ENCODE results near the gene POLR2E. TPM values are rescaled to one million over a fixed set of nuclear protein-coding genes. Genes with fewer than 3 reads are reported as not detected.
A peak's percentile ranks its signal among the peaks of the same experiment; 100 is the strongest.

Gene POLR2E
- total and polyA plus RNA-seq, 2 of the 13 experiments (the other 11 are each of a cell fraction or from before 2014, with no cell fraction given) = 140 to 272 TPM

DNA sequence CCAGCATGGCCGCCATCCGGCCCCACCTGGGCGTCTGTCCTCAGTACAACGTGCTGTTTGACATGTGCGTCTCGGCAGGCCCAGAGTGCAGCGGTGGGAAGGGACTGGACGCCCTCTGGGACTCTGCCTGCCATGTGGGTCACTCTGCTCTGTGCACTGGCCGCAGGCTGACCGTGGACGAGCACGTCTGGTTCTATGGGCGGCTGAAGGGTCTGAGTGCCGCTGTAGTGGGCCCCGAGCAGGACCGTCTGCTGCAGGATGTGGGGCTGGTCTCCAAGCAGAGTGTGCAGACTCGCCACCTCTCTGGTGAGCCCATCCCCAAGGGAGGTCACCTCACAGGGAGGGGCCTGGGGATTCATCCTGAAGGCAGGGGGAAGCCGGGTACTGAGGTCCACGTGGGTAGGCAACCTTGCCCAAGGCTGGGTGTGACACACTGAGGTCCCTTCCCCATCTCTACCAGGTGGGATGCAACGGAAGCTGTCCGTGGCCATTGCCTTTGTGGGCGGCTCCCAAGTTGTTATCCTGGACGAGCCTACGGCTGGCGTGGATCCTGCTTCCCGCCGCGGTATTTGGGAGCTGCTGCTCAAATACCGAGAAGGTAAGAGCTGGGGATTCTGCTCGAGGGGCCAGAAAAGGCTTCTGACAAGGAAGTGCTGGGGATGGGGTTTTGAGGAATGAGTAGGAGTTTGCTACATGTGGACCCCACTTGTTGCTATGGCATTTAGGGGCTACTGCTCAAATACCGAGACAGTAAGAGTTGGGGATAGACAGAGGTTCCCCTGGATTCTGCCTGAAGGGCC, 44.0 kb downstream of the POLR2E start (continued):
- TF ChIP-seq, protein P1, sequence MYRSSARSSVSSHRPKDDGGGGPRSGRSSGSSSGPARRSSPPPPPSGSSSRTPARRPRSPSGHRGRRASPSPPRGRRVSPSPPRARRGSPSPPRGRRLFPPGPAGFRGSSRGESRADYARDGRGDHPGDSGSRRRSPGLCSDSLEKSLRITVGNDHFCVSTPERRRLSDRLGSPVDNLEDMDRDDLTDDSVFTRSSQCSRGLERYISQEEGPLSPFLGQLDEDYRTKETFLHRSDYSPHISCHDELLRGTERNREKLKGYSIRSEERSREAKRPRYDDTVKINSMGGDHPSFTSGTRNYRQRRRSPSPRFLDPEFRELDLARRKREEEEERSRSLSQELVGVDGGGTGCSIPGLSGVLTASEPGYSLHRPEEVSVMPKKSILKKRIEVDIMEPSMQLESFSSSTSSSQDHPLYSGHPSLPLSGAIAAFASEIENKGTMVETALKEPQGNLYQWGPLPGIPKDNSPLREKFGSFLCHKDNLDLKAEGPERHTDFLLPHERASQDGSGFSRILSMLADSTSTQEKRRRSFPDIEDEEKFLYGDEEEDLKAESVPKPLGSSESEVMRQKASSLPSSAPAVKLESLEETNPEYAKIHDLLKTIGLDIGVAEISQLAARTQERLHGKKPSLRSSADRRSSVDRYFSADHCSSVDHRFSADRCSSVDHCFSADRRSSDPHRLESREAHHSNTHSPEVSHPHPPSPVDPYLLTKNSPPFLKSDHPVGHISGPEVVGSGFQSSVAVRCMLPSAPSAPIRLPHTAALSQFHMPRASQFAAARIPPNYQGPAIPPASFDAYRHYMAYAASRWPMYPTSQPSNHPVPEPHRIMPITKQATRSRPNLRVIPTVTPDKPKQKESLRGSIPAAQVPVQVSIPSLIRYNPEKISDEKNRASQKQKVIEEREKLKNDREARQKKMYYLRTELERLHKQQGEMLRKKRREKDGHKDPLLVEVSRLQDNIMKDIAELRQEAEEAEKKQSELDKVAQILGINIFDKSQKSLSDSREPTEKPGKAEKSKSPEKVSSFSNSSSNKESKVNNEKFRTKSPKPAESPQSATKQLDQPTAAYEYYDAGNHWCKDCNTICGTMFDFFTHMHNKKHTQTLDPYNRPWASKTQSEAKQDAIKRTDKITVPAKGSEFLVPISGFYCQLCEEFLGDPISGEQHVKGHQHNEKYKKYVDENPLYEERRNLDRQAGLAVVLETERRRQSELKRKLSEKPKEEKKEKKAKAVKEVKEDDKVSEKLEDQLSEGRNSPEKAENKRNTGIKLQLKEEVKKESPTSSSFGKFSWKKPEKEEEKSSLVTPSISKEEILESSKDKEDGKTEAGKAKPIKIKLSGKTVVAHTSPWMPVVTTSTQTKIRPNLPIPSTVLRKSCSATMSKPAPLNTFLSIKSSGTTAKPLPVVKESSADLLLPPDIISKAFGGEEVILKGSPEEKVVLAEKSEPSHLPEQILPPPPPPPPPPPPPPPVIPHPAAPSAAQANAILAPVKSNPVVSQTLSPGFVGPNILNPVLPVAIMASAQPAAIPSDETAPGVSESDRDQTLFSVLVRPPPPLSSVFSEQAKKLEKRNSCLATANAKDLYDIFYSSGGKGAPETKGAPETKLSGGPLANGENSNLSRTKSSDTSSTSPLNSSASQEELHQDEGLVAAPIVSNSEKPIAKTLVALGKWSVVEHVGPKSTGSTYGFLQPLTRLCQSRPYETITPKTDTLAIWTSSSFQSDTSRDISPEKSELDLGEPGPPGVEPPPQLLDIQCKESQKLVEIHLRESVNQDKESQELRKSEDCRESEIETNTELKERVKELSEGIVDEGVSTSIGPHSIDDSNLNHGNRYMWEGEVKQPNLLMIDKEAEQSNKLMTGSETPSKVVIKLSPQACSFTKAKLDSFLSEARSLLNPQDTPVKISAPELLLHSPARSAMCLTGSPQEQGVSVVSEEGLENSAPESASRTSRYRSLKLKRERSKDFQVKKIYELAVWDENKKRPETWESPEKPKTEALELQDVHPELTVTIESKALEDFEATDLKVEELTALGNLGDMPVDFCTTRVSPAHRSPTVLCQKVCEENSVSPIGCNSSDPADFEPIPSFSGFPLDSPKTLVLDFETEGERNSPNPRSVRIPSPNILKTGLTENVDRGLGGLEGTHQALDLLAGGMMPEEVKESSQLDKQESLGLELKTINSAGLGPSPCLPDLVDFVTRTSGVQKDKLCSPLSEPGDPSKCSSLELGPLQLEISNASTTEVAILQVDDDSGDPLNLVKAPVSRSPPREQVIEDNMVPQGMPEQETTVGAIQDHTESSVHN (CRISPR knock-in tag; IDR thresholded peaks at IDR 0.05) = 0 out of 2 replicates have a peak, but pooled peaks have one; percentile 77
- TF ChIP-seq KDM5B (CRISPR knock-in tag; IDR thresholded peaks at IDR 0.05; ENCODE audit: borderline replicate concordance) (peak; percentile 93), ZSCAN22 (CRISPR knock-in tag; IDR thresholded peaks at IDR 0.05) (peak; percentile 60; the same call in 1 of the 2 replicates), HOXA7 (CRISPR knock-in tag; IDR thresholded peaks at IDR 0.05) (0 out of 2 replicates have a peak, but pooled peaks have one; percentile 16), ZNF160 (CRISPR knock-in tag; IDR thresholded peaks at IDR 0.05) (peak; percentile 49; the same call in 1 of the 2 replicates), LCORL (IDR thresholded peaks at IDR 0.05) (no peak), LCORL (CRISPR knock-in tag; IDR thresholded peaks at IDR 0.05) (peak; percentile 77; the same call in 1 of the 2 replicates), DMAP1 (CRISPR knock-in tag; IDR thresholded peaks at IDR 0.05) (peak; percentile 77; the same call in 1 of the 2 replicates), ZNF335 (CRISPR knock-in tag; IDR thresholded peaks at IDR 0.05) (0 out of 2 replicates have a peak, but pooled peaks have one; percentile 69), ZNF678 (CRISPR knock-in tag; IDR thresholded peaks at IDR 0.05) (peak; percentile 57; the same call in 1 of the 2 replicates), GATAD2A (CRISPR knock-in tag; IDR thresholded peaks at IDR 0.05) (peak; percentile 60), MEIS2 (CRISPR knock-in tag; IDR thresholded peaks at IDR 0.05) (peak; percentile 59; the same call in 1 of the 2 replicates), ZNF101 (CRISPR knock-in tag; IDR thresholded peaks at IDR 0.05; ENCODE audit: borderline replicate concordance, low read depth) (peak; percentile 58; the same call in 1 of the 2 replicates), ZNF430 (CRISPR knock-in tag; IDR thresholded peaks at IDR 0.05) (peak; percentile 88), NR2F6 (IDR thresholded peaks at IDR 0.05) (no peak; the same call in 1 of the 2 replicates), NR2F6 (CRISPR knock-in tag; IDR thresholded peaks at IDR 0.05) (no peak), JUNB (CRISPR knock-in tag; IDR thresholded peaks at IDR 0.05; ENCODE audit: borderline replicate concordance) (no peak)
- TF ChIP-seq, protein P2, sequence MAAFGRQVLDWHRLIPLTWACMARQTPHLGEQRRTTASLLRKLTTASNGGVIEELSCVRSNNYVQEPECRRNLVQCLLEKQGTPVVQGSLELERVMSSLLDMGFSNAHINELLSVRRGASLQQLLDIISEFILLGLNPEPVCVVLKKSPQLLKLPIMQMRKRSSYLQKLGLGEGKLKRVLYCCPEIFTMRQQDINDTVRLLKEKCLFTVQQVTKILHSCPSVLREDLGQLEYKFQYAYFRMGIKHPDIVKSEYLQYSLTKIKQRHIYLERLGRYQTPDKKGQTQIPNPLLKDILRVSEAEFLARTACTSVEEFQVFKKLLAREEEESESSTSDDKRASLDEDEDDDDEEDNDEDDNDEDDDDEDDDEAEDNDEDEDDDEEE (CRISPR knock-in tag; IDR thresholded peaks at IDR 0.05) = peak; percentile 97
- TF ChIP-seq, protein P3, sequence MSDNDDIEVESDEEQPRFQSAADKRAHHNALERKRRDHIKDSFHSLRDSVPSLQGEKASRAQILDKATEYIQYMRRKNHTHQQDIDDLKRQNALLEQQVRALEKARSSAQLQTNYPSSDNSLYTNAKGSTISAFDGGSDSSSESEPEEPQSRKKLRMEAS (IDR thresholded peaks at IDR 0.05) = peak; percentile 99
- TF ChIP-seq, protein P4, sequence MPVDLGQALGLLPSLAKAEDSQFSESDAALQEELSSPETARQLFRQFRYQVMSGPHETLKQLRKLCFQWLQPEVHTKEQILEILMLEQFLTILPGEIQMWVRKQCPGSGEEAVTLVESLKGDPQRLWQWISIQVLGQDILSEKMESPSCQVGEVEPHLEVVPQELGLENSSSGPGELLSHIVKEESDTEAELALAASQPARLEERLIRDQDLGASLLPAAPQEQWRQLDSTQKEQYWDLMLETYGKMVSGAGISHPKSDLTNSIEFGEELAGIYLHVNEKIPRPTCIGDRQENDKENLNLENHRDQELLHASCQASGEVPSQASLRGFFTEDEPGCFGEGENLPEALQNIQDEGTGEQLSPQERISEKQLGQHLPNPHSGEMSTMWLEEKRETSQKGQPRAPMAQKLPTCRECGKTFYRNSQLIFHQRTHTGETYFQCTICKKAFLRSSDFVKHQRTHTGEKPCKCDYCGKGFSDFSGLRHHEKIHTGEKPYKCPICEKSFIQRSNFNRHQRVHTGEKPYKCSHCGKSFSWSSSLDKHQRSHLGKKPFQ (CRISPR knock-in tag; IDR thresholded peaks at IDR 0.05; ENCODE audit: insufficient replicate concordance) = peak; percentile 93
